HG03442 (cell line): ENCODE measurements around the gene TMPRSS2.

Experiments used
- ATAC-seq: cut with Tn5 transposase; IDR thresholded peaks from one replicate; pipeline ENCODE4 v1.9.1; 2021; ENCODE audit warnings: mild to moderate bottlenecking, moderate library complexity; ENCODE audit not compliant: unreplicated experiment

TMPRSS2 gene

GRCh38 chr21:41507521-41508414 lies at the start of gene TMPRSS2:
TSS of gene TMPRSS2 (minus strand) at chr21:41508158. CDS start at chr21:41498133, 10,025 bp downstream.
- no peak for ATAC-seq

- ATAC-seq: no peak
Measured at GRCh38 chr21:41555057-41555456, 47.1 kb upstream of the TMPRSS2 start.

DNA sequence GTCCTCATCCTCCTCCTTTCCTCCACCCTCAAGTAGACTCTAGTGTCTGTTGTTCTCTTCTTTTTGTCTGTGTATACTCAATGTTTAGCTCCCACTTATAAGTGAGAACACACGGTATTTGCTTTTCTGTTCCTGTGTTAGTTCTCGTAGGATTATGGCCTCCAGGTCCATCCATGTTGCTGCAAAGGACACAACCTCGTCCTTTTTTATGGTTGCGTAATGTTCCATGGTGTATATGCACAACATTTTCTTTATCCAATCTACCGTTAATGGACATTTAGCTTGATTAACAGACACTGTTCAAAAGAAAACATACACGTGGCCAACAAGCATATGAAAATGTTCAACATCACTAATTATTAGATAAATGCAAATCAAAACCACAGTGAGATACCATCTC lies 44.3 kb upstream of the TMPRSS2 start:
- no peak for ATAC-seq

GRCh38 chr21:41548781-41549180 lies 40.8 kb upstream of the TMPRSS2 start:
- ATAC-seq: no peak

- ATAC-seq: no peak
Measured at GRCh38 chr21:41547111-41547510, 39.2 kb upstream of the TMPRSS2 start.

DNA sequence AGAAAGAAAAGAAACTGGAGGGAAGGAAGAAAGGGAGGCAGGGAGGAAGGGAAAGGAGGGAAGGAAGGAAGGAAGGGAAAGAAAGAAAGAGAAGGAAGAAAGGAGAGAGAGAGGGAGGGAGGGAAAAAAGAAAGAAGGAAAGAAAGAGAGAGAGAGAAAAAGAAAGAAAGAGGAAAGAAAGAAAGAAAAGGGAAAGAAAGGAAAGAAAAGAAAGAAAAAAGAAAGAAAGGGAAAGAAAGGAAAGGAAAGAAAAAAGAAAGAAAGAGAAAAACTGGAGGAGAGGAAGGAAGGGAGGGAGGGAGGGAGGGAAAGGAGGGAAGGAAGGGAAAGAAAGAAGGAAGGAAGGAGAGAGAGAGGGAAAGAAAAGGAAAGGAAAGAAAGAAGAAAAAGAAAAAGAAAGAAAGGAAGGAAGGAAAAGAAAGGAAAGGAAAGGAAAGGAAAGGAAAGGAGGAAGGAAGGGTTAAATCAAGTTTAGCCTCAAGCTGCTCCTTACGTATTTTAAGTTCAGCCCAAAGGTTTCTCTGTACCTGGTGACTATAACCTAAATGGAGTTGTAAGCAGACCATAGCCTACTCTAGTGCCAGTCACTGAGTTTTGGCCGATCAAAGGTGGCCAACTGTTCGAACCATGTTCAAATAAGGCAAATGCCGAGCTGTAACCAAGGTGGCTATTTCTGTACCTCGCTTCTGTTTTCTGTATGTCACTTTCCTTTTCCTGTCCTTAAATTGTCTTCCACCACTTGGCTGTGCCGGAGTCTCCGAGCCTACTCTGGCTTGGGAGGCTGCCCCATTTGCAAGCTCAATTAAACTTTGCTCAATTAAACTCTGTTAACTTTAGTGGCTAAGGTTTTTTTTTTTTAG lies 37.8 kb upstream of the TMPRSS2 start:
- ATAC-seq: no peak

DNA sequence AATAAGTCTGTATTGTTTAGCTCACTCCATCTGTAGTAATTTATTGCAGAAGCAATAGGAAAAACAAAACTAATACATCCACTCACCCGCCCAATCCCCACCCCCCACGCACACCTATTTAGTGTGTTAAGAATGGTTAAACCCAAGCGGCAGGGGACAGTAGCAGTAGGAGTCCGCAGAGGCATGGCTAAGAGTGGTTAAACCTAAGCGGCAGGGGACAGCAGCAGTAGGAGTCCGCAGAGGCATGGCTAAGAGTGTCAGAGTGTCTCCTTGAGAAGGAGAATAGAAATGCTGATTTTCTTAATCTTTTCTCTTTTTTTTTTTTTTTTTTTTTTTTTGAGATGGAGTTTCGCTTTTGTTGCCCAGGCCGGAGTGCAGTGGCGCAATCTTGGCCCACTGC lies 34.8 kb upstream of the TMPRSS2 start:
- no peak for ATAC-seq

- no peak for ATAC-seq
Measured at GRCh38 chr21:41537356-41537755, 29.4 kb upstream of the TMPRSS2 start.

- ATAC-seq: no peak
Measured at GRCh38 chr21:41536827-41537103, 28.8 kb upstream of the TMPRSS2 start.

DNA sequence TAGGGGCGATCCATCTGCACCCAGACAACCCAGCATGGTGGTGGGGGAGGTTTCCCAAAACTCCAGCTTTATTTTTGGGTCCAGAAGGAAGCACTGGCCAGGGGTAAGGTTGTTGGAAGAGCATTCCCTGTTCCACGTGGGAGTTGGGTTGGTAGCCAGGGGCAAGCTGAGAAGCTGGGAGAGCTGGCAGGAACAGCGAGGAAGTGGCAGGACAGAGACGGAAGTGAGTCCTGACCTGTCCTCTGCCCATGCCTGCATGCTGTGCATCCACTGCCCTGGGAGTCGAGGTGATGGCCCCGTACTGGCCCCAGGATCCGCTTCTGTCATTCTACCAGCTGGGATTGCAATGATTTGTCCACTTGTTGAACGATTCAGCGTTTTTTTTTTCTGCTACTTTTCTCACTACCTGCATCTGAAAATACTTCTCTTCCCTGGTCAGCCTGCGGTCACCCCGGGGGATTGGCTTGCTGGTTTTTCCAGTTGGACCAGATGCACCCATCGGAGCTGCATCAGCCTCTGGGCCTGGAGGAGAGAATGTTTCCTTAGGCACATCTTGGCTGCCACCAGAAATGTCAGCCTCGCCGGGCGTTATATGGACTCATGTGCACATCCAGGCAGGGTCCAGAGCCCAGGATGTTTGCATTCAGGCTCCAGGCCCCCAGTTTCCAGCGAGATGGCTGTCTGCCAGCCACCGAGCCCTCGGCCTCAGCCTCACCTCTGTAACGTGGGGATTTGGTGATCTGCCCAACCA lies 28.3 kb upstream of the TMPRSS2 start:
- no peak for ATAC-seq

GRCh38 chr21:41530366-41530765 lies 22.4 kb upstream of the TMPRSS2 start:
- ATAC-seq: no peak

- ATAC-seq: no peak
Measured at GRCh38 chr21:41529769-41530168, 21.8 kb upstream of the TMPRSS2 start.

DNA sequence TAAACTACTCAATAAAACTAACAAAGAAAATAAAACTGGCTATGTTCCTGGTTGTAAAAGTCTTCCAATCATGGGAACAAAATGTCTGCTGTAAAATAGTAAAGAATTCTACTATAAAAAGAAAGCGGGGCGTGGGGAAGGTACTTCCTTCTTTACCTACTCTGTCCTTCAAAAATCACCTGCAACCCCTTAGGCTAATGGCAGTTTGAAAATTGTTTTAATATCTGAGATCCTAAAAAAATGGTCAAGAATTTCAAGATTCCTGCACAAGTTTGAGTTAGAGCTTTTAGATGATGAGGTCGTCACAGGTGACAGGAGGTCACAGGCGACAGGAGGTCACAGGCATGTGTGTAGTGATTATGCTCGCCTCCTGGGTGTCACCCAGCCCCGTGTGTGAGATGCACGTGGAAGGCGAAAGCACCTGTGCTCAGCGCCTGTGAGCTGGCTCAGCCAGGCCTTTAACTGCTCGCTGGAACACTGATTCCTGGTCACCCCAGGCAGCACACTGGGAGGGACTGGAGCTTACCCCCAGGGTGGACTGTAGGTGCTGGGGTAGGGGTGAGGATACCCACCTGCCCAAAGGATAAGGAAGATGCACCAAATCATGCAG lies 18.6 kb upstream of the TMPRSS2 start:
- ATAC-seq: no peak

GRCh38 chr21:41523175-41523574 lies 15.2 kb upstream of the TMPRSS2 start:
- ATAC-seq: no peak

DNA sequence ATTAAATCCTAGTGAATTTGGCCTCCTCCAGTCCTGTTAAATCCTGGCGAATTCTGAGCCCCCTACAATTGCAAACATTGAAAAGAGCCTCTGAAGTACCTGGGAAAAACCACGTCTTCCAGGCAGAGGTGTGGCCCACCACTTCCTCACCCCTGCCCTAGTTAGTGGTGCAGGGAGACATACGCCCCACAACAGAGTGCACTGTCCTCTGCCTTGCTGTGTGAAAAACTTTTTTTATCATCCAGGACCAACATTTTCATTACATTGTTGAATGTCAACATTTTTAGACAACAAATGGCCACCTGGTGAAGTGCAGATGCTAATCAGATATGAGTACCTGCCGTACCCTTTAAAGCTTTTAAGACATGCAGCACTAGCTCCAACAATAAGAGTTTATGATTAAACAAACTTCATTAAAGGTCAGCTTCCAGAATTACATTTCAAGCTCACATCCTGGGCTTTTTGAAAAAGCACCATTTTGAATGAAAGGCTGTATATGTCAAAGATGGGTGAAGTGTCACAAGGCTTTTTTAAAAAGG lies 13.6 kb upstream of the TMPRSS2 start:
- no peak for ATAC-seq

- ATAC-seq: no peak
Measured at GRCh38 chr21:41520560-41521442, 12.8 kb upstream of the TMPRSS2 start.

- ATAC-seq: no peak
Measured at GRCh38 chr21:41519806-41520559, 12.0 kb upstream of the TMPRSS2 start.

DNA sequence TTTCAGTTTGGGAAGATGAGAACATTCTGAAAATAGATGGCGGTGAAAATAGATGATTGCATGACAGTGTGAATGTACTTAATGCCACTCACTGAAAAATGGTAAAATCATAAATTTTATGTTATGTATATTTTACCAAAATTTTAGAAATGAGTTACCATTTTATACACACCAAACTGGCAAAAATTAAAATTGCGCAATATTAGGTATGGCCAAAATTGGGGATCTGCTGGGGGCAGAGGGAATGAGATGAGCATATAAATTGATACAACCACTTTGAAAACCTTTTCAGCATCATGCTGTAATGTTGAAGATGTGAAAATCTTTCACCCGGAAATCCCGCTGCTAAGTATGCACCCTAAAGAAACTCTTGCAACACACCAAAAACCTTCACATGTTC lies 10.8 kb upstream of the TMPRSS2 start:
- no peak for ATAC-seq

- no peak for ATAC-seq
Measured at GRCh38 chr21:41511858-41512257, 3.9 kb upstream of the TMPRSS2 start.
